HepG2 (cell line): ENCODE measurements around the gene PFN4. TPM values are rescaled to one million over a fixed set of nuclear protein-coding genes. Genes with fewer than 3 reads are reported as not detected.

Source experiments
- ARNT2 ChIP-seq: sonication (generic); formaldehyde crosslinking; IDR thresholded peaks from 2 replicates; pipeline ENCODE4 v1.8.0; 2022; ENCODE audit warnings: mild to moderate bottlenecking, low read depth, missing genetic modification reagents, moderate library complexity
- BCLAF1 ChIP-seq: fragments of 450-650 bp; IDR thresholded peaks from 2 replicates; pipeline ENCODE4 v1.6.1; 2017; ENCODE audit warnings: mild to moderate bottlenecking
- CBX2 ChIP-seq, 2 experiments: fragments of 200-600 bp in 1 of 2; sonication (generic); formaldehyde crosslinking in 1 of 2; IDR thresholded peaks; 2 replicates each; pipeline versions ENCODE4 v1.7.0 to v1.8.1; 2018 to 2022; ENCODE audit warnings: low read depth in 2 of 2, low read length in 1 of 2, mild to moderate bottlenecking in 1 of 2, missing genetic modification reagents in 1 of 2
- CEBPB ChIP-seq: IDR thresholded peaks from 2 replicates; pipeline ENCODE4 v1.6.1; 2011; ENCODE audit warnings: low read depth, low read length, improper control_type of control experiment, borderline replicate concordance
- NR2F1 ChIP-seq, 2 experiments: fragments of 450-650 bp in 1 of 2; formaldehyde crosslinking in 1 of 2; IDR thresholded peaks; 2 replicates each; pipeline versions ENCODE4 v1.5.0 to v1.6.1; 2016 to 2020; ENCODE audit warnings: mild to moderate bottlenecking in 1 of 2, missing compliant biosample characterization in 1 of 2, missing genetic modification reagents in 1 of 2, moderate library complexity in 1 of 2
- TFAP4 ChIP-seq: sonication (generic); IDR thresholded peaks from 2 replicates; pipeline ENCODE4 v1.6.1; 2016; ENCODE audit warnings: low read depth, borderline replicate concordance
- TOPORS ChIP-seq: sonication (generic); formaldehyde crosslinking; IDR thresholded peaks from 2 replicates; pipeline ENCODE4 v1.8.0; 2023; ENCODE audit warnings: mild to moderate bottlenecking, missing genetic modification reagents
- ZBTB39 ChIP-seq: sonication (generic); formaldehyde crosslinking; IDR thresholded peaks from 2 replicates; pipeline ENCODE4 v1.5.0; 2020; ENCODE audit warnings: missing genetic modification reagents
- ZNF264 ChIP-seq: sonication (generic); formaldehyde crosslinking; IDR thresholded peaks from 2 replicates; pipeline ENCODE4 v1.4.0; 2020; ENCODE audit warnings: missing genetic modification reagents
- ZNF326 ChIP-seq: sonication (generic); formaldehyde crosslinking; IDR thresholded peaks from 2 replicates; pipeline ENCODE4 v1.4.0; 2020; ENCODE audit warnings: missing genetic modification reagents, borderline replicate concordance
- ZNF331 ChIP-seq: sonication (generic); formaldehyde crosslinking; IDR thresholded peaks from 2 replicates; pipeline ENCODE4 v1.4.0; 2020; ENCODE audit warnings: missing genetic modification reagents
- ZNF414 ChIP-seq: sonication (generic); formaldehyde crosslinking; IDR thresholded peaks from 2 replicates; pipeline ENCODE4 v1.5.0; 2020; ENCODE audit warnings: missing genetic modification reagents
- ZNF646 ChIP-seq: sonication (generic); formaldehyde crosslinking; IDR thresholded peaks from 2 replicates; pipeline ENCODE4 v1.9.0; 2021; ENCODE audit warnings: mild to moderate bottlenecking, missing genetic modification reagents
- polyA plus RNA-seq, 8 experiments: library from polyadenylated mRNA; depleted of rRNA in 3 of 8; stranded (reverse) in 7 of 8; unstranded in 1 of 8; fragments of >200 nt; fragmentation: Illumina TruSeq in 4 of 8; extraction: Trizol in 4 of 8; gene quantifications; 2 replicates each; pipeline versions ENCODE4 v1.2.1 to v1.2.3, GENCODE V29; 2011 to 2016; ENCODE audit warnings: low read depth in 4 of 8, missing spikeins in 1 of 8, mixed read lengths in 1 of 8; ENCODE audit not compliant: insufficient read depth in 1 of 8
- total RNA-seq, 5 experiments: library from RNA; depleted of rRNA; stranded (reverse); fragments of >200 nt; fragmentation: Illumina TruSeq; extraction: Trizol; gene quantifications; 2 replicates each; pipeline ENCODE4 v1.2.3, GENCODE V29; 2016; ENCODE audit warnings: low read depth in 1 of 5

PFN4 gene
- total and polyA plus RNA-seq, 2 of the 13 experiments (the other 11 are each of a cell fraction or from before 2014, with no cell fraction given) = 0.12 to 0.20 TPM

- peak; percentile 96 for TF ChIP-seq TOPORS (CRISPR knock-in tag)
- no peak for TF ChIP-seq CEBPB
- TF ChIP-seq NR2F1 (CRISPR knock-in tag; IDR thresholded peaks at IDR 0.05) = no peak
- TF ChIP-seq ZNF646 = no peak
- peak; percentile 97; the same call in 1 of the 2 replicates for TF ChIP-seq ARNT2 (CRISPR knock-in tag)
- no peak; the same call in 1 of the 2 replicates for TF ChIP-seq ZBTB39 (CRISPR knock-in tag)
- no peak for TF ChIP-seq BCLAF1
- TF ChIP-seq ZNF326 = no peak; the same call in 1 of the 2 replicates
- TF ChIP-seq CBX2 (IDR thresholded peaks at IDR 0.05; ENCODE audit: low read depth, low read length) = no peak
- TF ChIP-seq CBX2 (CRISPR knock-in tag; IDR thresholded peaks at IDR 0.05; ENCODE audit: low read depth) = peak; percentile 15; the same call in 1 of the 2 replicates
- TF ChIP-seq ZNF331 = peak; percentile 96
- TF ChIP-seq ZNF414 (CRISPR knock-in tag) = peak; percentile 89; the same call in 1 of the 2 replicates
- TF ChIP-seq TFAP4 = peak; percentile 65; the same call in 1 of the 2 replicates
- TF ChIP-seq ZNF264 (CRISPR knock-in tag) = peak; percentile 94
These were observed 47.0 kb downstream of the PFN4 start, which contains the start of gene SF3B6 (continued) for GRCh38 chr2:24075915-24076848.
